RPMI7951 (cell line): ENCODE measurements around the gene CBFA2T3. TPM values are rescaled to one million over a fixed set of nuclear protein-coding genes. Genes with fewer than 3 reads are reported as not detected.
"Not testable (repeated sequence)": the region's sequence is repeated elsewhere in the genome, so short reads cannot be mapped to it uniquely, and the experiment has no call there.

Experiments used
- DNase-seq: peaks from one replicate; pipeline ENCODE4 v3.0.0-alpha.2; 2012; ENCODE audit warnings: low read depth
- total RNA-seq: library from RNA; depleted of rRNA; stranded (reverse); fragments of >200 nt; shearing (Covaris generic); gene quantifications from 2 replicates; pipeline ENCODE4 v1.2.3, GENCODE V29; 2014; rRNA removed

CBFA2T3 gene
- not detected in 2 replicates for total RNA-seq

DNA sequence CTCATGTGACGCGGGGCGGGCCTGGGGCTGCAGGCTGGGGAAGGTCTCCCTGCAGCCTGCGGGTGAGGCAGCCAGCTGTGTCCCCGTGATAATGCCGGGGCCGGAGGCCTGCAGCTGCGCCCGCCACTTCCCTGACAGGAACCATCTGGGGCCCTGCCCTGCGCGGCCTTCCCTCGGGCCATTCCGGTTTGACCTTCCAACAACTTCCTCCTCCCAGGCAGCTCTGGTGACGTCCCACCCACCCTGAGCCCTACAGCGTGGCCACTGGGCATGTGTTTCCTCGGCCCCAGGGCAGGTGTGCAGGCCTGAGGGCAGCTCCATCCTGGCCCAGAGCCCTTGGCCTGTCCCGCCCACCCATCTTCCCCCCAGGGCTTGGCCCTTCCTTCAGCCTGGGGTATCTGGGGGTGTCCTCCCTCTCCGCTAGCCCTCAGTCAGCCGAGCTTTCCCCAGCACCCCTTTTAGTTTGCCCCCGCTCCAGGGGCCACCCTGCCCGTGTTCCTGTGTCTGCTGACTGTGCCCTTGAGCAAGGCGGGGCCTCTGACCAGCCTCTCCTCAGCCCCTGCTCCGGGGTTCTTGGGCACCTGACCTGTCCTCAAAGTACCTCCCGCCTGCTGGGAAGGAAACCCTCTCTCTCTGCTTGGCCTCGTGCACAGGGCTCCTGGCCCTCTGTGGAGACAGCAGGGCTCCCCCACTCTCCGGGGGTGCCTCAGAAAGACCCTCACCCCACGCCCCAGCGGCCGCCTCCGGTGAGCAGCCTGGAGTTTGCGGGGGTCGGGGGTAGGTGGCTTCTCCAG lies at the start of gene CBFA2T3:
CBFA2T3 (minus strand) TSS at position 190 of the 794 bp plus-strand sequence. CDS start 400 bp downstream, outside the sequence.
- peak; percentile 56 for DNase-seq

DNA sequence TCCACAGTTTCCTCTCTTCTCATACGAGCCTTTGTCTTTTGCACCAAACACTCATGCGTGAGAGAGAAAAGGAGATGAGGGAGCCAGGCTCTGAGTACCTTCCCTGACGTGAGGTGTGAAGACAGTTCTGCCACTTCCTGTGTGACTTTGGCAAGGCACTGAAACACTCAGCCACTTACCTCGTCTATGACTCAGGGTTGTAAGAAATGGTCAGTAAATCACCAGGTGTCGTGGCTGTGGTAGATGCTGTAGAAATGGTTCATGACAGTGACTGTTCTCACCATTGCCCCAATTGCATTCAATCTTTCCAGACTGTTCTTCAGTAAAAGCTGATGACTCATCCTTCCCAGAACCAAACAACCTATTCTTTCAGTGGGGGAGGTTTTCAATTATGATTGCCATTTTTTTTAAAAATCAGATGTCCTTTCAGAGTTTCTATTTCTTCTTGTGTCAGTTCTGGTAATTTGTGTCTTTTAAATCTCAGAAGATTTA lies 49.2 kb upstream of the CBFA2T3 start:
- DNase-seq = peak; percentile 18

DNA sequence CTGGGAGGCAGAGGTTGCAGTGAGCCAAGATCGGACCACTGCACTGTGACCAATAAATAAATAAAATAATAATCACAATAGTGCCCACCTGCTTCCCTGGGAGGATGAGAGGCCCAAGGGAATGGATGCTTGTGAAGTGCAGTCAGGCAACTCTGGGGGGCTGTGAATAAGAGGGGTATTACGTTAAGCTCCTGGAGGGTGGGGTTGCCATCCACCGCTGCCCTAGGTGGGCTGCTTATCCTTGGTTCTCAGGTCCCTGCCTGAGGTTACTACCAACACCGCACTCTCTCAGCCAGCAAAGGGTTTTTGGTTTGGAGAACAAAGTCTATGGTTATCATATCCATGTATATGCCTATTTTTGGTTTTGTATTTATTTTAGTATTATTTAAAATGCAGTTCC lies 48.6 kb upstream of the CBFA2T3 start:
- DNase-seq = no peak

DNA sequence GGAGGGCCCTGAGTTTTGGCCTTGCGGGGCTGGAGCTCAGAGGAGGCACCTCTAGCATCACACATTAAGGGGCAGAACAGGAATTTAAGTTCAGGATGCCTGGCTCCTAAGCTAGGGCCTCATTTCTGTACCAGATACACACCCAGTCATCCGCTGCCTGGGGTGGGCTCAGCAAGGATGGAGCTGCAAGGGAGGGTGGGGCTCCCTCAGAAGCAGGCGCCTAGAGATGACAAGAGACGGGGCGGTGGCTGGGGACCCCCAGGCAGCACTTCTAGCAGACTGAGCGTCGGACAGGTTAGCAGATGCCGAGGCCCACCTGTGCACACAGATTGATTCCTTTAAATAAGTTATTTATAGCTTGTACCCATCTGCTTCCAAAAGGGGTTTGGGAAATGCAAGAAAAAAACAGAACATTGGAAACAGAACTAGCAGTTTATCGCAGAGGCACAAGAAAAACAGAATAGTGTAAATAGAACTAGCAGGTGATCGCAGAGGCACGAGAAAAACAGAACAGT lies 47.6 kb upstream of the CBFA2T3 start:
- DNase-seq = no peak

DNA sequence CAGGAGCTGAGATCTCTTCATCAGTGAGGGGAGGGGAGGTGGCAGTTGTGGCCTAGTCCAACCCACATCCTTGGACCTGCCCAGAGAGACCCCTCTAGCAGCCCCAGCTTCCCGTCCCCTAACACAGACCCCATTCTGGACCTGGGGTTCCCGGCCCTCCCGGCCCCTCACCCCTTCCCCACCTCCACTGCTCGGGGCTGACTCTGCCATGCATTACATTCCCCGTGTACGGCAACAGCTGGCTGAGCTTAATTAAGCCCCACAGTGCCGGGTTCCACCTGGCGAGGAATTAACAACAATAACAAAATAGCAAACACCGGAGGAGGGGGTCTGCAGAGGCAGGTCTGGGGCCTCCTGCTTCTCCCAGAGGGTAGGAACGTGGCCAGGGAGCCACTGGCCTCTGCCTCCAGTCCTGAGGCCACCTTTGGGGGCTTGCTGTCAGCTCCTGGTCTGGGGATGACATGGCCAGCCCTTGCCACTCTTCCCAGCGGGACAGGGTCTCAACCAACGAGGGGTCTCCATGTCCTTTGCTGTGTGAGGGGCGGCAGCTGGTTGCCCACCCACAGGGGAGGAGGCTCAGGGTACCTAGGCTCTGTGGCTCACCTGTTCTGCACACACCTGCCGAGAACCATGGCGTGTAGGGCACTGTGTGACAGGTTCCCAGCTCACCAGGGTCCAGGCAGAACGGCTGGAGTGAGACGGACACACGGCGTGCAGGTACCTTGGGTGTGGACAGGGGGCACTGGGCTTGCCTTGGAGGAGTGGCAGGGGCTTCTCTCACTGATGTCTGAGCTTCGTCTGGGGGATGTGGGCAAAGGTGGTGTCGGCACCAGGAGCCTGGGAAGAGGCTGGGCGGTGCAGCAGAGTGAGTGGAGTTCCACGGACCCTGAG lies 46.9 kb upstream of the CBFA2T3 start:
- no peak for DNase-seq

DNA sequence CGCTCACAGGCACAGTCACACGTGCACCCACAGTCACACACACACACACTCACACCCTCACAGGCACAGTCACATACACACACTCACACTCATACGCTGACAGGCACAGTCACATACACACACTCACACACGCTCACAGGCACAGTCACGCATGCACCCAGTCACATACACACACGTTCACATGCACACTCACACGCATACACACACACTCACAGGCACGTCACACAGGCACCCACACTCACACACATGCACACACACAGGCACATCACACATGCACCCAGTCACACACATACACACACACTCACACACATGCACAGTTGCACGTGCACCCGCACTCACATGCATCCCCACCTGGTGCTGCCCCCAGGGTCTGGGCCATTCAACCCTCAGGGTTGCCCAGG lies 46.1 kb upstream of the CBFA2T3 start:
- DNase-seq = no peak

DNA sequence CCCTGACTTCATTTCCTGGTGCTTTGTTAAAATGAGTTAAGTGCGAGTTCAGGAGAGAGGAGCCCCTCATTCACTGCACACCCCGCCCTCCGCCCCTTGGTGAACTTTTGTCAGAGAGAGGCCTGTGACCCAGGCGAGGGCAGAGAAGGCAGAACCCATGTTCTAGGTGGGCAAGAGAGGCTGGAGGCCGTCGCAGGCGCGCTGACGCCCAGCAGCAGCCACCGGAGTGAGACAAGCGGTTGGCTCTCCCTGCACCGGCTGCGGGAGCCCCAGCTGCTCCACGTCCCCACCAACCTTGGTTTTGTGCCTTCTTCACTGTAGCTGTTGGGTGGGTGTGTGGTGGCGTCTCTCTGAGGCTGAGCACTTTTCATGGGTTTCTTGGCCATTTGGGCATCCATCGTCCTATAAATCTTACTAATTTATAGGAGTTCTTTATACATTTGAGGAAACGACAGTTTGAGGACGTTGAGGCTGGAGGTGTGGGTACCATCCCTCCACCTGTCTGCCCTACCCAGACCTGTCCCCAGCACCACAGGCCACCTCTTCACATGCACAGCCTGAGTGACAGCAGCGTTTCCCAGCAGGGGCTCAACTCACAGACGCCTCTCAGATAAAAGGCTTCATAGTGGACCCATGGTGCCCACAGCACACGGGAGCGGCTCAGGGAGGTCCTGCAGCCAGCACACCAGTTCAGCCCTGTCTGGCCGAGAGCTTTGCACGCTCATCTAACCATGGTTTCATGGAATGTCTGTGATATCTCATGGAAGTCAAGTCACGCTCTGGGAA lies 45.2 kb upstream of the CBFA2T3 start:
- DNase-seq = no peak

DNA sequence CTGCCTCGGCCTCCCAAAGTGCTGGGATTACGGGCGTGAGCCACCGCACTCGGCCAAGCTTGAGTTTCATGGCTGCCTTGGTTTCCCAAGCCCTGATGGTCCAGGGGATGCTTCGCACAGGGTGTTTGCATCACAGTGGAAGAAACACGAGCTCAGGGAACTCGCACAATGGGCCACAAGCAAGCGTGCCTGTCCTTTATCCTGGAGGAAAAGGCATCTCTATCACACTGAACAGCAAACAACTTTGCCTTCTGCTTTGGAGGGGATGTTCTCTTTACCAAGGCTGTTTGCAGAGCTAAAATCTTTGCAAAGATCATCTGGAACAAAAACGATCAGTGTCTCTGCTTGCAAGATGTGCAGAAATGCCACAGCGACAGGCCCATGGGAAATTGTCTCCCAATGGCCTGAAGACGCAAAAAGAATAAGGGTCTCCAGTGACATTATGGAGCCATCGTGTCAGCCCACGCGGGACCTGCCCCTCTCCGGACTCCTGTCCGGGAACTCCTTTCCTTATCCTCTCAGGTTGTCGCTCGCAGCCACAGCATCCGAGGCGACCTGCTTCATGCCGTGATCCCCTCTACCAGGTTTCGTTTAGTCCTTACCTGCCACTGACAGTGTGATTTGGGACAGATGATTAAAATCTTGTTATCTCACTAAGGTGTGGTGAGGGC lies 44.1 kb upstream of the CBFA2T3 start:
- no peak for DNase-seq

DNA sequence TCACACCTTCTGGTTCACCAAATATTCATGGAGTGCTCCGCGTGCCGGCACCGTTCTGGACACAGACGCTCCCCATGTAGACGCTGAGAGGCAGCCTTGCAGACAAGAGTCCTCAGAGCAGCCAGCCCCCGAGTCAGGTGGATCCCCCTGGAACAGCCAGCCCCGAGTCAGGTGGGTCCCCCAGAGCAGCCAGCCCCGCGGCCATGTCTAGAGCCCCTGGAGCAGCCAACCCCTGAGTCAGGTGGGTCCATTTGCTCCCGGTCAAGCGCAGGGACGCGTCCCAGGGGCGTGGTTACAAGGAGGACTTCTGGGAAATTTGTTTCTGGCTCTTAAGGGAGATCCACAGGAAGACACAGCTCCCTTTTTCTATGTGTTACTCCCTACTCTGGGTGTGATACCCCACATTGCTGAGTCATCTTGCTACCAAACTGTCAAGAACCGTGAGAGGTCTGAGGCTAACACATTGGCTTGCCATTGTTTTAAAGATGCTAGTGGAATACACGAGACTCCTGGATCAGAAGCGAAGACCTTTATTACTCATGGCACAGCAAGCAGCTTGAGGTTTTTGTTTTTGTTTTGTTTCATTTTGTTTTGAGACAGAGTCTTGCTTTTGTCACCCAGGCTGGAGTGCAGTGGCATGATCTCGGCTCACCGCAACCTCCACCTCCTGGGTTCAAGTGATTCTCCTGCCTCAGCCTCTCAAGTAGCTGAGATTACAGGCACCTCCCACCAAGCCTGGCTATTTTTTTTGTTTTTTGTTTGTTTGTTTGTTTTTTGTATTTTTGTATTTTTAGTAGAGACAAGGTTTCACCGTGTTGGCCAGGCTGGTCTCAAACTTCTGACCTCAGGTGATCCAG lies 43.3 kb upstream of the CBFA2T3 start:
- DNase-seq = peak; percentile 25

DNA sequence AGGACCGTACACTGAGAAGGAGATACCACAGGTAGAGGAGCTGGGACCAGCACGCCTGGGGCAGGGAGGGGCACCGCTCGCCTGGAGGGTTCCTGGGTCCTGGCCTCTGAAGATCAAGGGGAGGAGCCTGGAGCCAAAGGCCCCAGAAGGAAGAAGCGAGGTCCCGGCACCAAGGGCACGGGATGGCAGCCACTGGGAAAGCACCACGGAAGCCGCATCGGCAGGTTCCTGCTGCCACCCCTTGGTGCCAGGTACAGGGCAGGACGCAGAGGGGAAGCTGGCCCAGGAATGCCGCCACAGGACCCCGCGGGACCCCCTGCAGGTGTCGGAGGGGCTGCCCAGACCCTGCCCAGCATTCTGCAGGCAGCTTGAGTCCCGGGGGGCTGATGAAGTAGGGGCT lies 42.5 kb upstream of the CBFA2T3 start:
- DNase-seq = no peak

DNA sequence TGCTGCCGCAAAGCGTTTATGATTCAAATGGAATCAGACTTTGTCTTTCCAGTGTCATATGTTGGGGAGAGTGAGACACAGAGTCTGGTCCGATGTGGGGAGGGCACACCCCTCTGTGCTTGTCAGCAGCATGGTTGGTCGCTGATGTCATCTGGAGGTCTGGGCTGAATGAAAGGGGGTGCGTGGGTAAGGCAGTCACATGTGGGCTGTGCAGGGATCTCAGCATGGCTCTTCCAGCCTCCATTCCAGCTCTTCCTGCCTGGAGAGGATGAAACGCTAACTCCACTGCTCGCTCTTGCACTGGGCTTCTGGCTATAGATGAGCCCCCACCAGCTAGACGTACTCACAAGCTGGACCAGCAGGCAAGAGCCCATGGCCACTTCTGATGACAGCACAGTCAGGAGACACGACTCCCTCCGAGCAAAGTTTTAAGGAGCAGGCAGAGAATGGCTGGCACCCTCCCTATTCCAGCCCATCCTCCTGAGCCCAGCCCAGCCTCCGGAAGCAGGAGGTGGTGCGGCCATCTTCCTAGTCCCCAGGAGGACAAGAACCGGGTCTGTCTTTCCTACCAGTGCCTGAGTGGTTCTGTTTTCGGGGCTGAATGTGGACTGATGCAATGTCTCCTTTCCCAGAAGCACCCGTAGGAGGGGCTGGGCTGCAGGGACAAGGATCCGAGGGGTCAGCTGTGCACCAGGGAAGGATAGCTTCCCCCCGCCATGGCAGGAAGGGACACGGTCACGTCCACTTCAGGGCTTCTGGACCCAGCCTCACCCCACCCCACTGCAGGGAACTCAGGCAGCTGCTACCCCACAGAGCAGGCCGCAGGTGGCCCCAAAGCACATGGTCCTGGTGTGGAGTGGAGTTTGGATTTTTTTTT lies 41.5 kb upstream of the CBFA2T3 start:
- peak; percentile 26 for DNase-seq

DNA sequence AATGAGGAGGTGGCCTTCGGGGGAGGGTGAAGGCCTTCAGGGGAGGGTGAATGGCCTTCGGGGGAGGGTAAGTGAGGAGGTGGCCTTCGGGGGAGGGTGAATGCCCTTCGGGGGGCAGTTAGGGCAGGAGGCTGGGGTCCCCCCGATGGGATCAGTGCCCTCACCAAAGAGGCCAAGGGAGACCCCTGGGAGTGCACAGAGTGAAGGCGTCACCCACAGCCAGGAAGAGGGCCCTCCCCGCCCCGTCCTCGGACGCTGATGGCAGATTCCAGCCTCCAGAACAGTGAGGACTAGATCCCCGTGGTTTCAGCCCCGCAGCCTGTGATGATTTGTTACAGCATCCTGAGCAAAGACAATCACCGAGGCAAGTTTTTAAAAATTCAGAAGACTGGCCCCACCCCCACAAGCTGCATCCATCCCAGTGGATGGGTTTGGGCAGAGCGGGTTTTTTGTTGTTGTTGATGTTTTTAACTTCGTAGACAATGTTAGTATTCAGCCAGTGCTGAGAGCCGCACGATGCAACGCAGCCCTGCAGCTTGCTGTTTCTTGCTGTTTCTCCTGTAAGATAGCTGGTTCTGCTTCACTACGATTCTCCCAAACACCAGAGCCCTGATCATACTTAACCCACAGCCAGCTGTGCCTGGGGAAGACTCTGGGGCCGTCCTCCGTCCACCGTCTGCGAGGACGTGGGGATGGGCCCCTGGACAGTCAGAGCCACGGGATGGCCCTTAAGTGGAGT lies 40.7 kb upstream of the CBFA2T3 start:
- no peak for DNase-seq

DNA sequence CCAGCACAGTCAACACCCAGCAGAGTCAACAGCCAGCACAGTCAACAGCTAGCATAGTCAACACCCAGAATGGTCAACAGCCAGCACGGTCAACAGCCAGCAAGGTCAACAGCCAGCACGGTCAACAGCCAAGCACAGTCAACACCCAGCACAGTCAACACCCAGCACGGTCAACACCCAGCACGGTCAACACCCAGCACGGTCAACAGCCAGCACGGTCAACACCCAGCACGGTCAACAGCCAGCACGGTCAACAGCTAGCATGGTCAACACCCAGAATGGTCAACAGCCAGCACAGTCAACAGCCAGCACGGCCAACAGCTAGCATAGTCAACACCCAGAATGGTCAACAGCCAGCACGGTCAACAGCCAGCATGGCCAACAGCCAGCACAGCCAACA lies 39.6 kb upstream of the CBFA2T3 start:
- DNase-seq = not testable (repeated sequence)

DNA sequence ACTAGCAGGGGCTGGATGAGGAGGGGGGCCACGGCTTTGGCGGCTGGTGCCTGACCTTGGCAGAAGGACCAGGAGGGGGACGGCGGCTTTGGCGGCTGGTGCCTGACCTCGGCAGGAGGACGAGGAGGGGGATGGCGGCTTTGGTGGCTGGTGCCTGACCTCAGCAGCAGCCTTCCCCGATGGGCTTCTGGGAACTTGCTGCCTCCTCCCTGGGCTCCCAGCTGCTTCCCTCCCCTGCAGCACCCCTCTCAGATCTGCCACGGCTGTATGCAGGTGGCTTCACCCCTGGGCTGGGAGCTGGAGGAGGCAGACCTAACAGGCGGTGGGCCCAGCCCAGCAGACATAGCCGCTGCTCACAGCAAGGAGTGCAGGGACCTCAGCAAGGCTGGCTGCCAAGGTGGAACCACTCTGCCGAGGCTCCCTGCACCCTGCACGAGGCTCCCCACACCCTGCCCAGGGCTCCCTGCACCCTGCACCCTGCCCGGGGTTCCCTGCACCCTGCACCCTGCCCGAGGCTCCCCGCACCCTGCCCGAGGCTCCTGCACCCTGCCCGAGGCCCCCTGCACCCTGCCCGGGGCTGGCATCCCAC lies 38.4 kb upstream of the CBFA2T3 start:
- no peak for DNase-seq

DNA sequence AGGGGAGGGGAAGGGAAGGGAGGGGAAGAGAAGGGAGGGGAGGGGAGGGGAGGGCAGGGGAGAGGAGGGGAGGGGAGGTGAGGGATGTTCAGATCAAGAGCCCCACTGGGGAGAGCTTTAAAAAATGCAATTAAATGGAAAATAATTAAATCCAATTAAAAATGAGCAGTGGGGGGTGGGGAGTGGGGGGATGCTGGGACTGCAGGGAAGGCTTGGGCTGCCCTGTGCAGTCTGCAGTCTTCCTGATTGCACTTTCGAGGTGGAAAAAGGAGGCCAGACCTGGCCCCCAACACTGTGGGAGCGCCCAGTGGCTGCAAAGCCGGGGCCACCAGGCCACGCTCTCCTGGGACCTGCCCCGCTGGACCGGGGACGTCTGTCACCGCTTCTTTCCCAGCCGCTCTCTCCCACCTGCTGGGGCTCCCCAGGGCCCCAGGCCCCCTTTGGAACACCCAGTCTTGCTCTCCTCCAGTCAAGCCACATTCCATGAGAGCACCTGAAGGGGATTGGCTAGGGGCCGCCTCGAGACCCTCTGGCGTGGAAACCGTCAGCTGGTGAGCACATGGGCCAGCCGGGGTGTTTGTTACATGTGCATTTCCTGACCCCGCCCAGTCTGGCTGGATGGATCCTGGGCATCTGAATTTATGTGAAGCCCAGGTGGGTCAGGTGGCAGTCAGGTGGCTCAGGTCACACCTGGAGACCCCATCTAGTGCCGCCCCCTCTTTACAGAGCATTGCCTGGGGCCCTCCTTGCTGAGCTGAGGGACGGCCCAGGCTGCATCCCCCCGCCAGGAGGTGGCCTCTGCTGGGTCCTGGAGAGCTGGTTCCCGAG lies 37.6 kb upstream of the CBFA2T3 start:
- no peak for DNase-seq

DNA sequence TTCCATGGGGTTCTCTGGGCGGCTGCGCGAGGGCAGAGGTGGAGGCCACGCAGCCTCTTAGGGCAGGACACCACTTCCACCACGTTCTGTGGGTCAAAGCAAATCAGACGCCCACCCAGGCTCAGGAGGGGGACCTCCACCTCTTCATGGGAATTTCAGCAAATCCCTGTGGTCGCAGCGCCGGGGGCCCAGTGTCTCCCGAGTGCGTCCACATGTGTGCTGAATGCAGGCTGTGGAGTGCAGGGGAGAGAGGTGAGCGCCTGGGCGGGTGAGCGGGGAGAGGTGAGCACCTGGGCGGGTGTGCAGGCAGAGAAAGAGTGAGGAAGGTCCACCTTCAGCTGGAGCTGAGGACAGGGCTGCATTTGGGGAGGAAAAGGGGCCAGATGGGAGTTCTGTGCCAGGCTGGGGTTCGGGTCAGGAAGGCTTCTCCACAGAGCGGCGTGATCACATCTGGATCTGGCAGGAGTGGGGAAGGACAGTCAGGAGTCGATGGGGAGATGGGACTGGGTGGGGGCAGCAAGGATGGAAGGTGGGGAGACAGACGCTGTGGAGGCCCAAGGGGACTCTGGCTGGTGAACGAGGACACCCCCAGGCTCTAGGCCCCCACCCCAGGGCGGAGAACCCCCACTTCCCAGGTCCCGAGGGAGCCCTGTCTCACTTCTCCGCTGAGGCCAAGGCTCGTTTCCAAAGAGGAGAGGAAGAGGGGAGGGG lies 36.8 kb upstream of the CBFA2T3 start:
- DNase-seq = no peak
